Neural cell (in vitro differentiated cells): ENCODE data around the gene IL19. TPM values are rescaled to one million over a fixed set of nuclear protein-coding genes. Genes with fewer than 3 reads are reported as not detected.

Experiments
- H2AFZ ChIP-seq: fragments of 200-600, 300-800 bp; sonication (generic), shearing (Covaris generic); 2 replicates; pipeline ENCODE4 v1.6.0; 2014; ENCODE audit warnings: low read depth, mild to moderate bottlenecking, antibody characterized with exemption, low read length, moderate library complexity
- H3F3A ChIP-seq: fragments of 200-600 bp; shearing (Covaris generic); 2 replicates; pipeline ENCODE4 v1.6.1; 2016; ENCODE audit warnings: mild to moderate bottlenecking, moderate library complexity, mixed read lengths, antibody characterized with exemption, low read length; ENCODE audit not compliant: insufficient read depth, poor library complexity, severe bottlenecking
- H3K27ac ChIP-seq: fragments of 200-600, 300-800 bp; sonication (generic), shearing (Covaris generic); 2 replicates; pipeline ENCODE4 v1.5.1; 2014; ENCODE audit warnings: mild to moderate bottlenecking, low read length, moderate library complexity
- H3K27me3 ChIP-seq: fragments of 300-800, 200-600 bp; sonication (generic), shearing (Covaris generic); 2 replicates; pipeline ENCODE4 v1.6.0; 2014; ENCODE audit warnings: mild to moderate bottlenecking, low read depth, low read length, moderate library complexity; ENCODE audit not compliant: insufficient read depth
- H3K36me3 ChIP-seq: fragments of 300-800, 200-600 bp; sonication (generic), shearing (Covaris generic); 2 replicates; pipeline ENCODE4 v1.5.1; 2014; ENCODE audit warnings: mild to moderate bottlenecking, antibody characterized with exemption, low read length, moderate library complexity; ENCODE audit not compliant: insufficient read depth
- H3K4me2 ChIP-seq: fragments of 300-800, 200-600 bp; sonication (generic), shearing (Covaris generic); 2 replicates; pipeline ENCODE4 v1.6.0; 2014; ENCODE audit warnings: mild to moderate bottlenecking, low read length
- H3K4me3 ChIP-seq: fragments of 300-800, 200-600 bp; sonication (generic), shearing (Covaris generic); 2 replicates; pipeline ENCODE4 v1.5.1; 2014; ENCODE audit warnings: mild to moderate bottlenecking, low read length, moderate library complexity
- H3K79me2 ChIP-seq: fragments of 200-600 bp; shearing (Covaris generic); replicated peaks from 2 replicates; pipeline ENCODE4 v1.6.0; 2014; ENCODE audit warnings: mild to moderate bottlenecking, low read length, moderate library complexity; ENCODE audit not compliant: insufficient read depth
- H3K9ac ChIP-seq: fragments of 300-800, 200-600 bp; sonication (generic), shearing (Covaris generic); 2 replicates; pipeline ENCODE4 v1.6.1; 2016; ENCODE audit warnings: mild to moderate bottlenecking, low read length, mixed read lengths
- H3K9me2 ChIP-seq: fragments of 200-600 bp; shearing (Covaris generic); 2 replicates; pipeline ENCODE4 v1.6.1; 2016; ENCODE audit warnings: mild to moderate bottlenecking, low read length, mixed read lengths; ENCODE audit not compliant: insufficient read depth
- H3K9me3 ChIP-seq: fragments of 200-600, 300-800 bp; sonication (generic), shearing (Covaris generic); 2 replicates; pipeline ENCODE4 v1.6.1; 2016; ENCODE audit warnings: mild to moderate bottlenecking, mixed run types, low read length, moderate library complexity, mixed read lengths
- H4K20me1 ChIP-seq: fragments of 200-600 bp; shearing (Covaris generic); 2 replicates; pipeline ENCODE4 v1.6.1; 2016; ENCODE audit warnings: mild to moderate bottlenecking, mixed run types; ENCODE audit not compliant: insufficient read depth
- CTCF ChIP-seq: fragments of 450-650 bp; IDR thresholded peaks from 2 replicates; pipeline ENCODE4 v1.5.1; 2014; ENCODE audit warnings: antibody characterized with exemption, mild to moderate bottlenecking, moderate library complexity; ENCODE audit not compliant: poor library complexity, severe bottlenecking
- EP300 ChIP-seq: fragments of 450-650 bp; conservative IDR thresholded peaks from 2 replicates; pipeline ENCODE4 v1.6.1; 2014; ENCODE audit warnings: antibody characterized with exemption, mild to moderate bottlenecking, moderate library complexity; ENCODE audit not compliant: poor library complexity, severe bottlenecking
- EZH2 ChIP-seq: fragments of 200-600, 300-800 bp; shearing (Covaris generic), sonication (generic); IDR thresholded peaks from 2 replicates; pipeline ENCODE4 v1.6.1; 2014; ENCODE audit warnings: antibody characterized with exemption, low read length, borderline replicate concordance, mild to moderate bottlenecking; ENCODE audit not compliant: insufficient read depth, poor library complexity, severe bottlenecking
- MXI1 ChIP-seq: fragments of 450-650 bp; conservative IDR thresholded peaks from 2 replicates; pipeline ENCODE4 v1.6.1; 2014; ENCODE audit warnings: antibody characterized with exemption, mild to moderate bottlenecking; ENCODE audit not compliant: poor library complexity, severe bottlenecking
- POLR2AphosphoS5 ChIP-seq: IDR thresholded peaks from 2 replicates; pipeline ENCODE4 v1.6.1; 2012
- RAD21 ChIP-seq: fragments of 450-650 bp; conservative IDR thresholded peaks from 2 replicates; pipeline ENCODE4 v1.6.1; 2014; ENCODE audit warnings: antibody characterized with exemption, mild to moderate bottlenecking, moderate library complexity
- SMC3 ChIP-seq: fragments of 450-650 bp; conservative IDR thresholded peaks from 2 replicates; pipeline ENCODE4 v1.6.1; 2014; ENCODE audit warnings: antibody characterized with exemption, mild to moderate bottlenecking, moderate library complexity; ENCODE audit not compliant: poor library complexity
- TAF1 ChIP-seq: IDR thresholded peaks from 2 replicates; pipeline ENCODE4 v1.6.1; 2012; ENCODE audit warnings: low read depth
- polyA plus RNA-seq: library from polyadenylated mRNA; depleted of rRNA; stranded (reverse); fragments of >200 nt; gene quantifications from 2 replicates; pipeline ENCODE4 v1.2.3, GENCODE V29; 2014
- TF ChIP-seq, protein P1 (sequence below): IDR thresholded peaks from 2 replicates; pipeline ENCODE4 v1.6.1; 2012; ENCODE audit warnings: borderline replicate concordance

The IL19 gene
- polyA plus RNA-seq, 1 donor from 2014 or later: not detected

DNA sequence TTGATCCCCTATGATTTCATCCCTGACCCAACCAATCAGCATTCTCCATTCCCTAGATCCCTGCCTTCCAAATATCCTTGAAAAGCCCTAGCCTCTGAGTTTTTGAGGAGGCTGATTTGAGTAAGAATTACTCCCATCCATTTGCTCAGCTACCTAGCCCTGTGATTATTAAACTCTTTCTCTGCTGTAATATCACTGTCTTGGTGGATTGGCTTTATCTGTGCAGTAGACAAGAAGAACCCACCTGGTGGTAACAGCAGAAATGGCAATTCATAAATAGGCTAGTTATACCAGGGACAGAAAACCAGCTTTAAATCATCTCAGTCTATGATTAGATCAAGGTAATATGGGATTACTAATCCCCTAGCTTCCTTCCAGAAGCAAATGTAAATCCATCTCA is 107.9 kb downstream of the IL19 start:
- H3K9me3 ChIP-seq: no peaks in the 10 kb centered on the region
- TF ChIP-seq SMC3 (no peak), TAF1 (no peak), EP300 (no peak), POLR2AphosphoS5 (no peak)
- H3K79me2 ChIP-seq: no peaks in the 10 kb centered on the region
- no peak overlapping the region for H3K27ac ChIP-seq
- no peaks in the 10 kb centered on the region for H4K20me1 ChIP-seq
- H3K4me2 ChIP-seq: no peak overlapping the region
- no peaks in the 10 kb centered on the region for H3F3A ChIP-seq
- H3K4me3 ChIP-seq: no peak overlapping the region
- H2AFZ ChIP-seq: no peak overlapping the region
- no peaks in the 10 kb centered on the region for H3K36me3 ChIP-seq
- H3K9ac ChIP-seq: no peak overlapping the region
- H3K9me2 ChIP-seq: no peaks in the 10 kb centered on the region
- H3K27me3 ChIP-seq: no peaks in the 10 kb centered on the region

- H4K20me1 ChIP-seq: no peaks in the 10 kb centered on the region
- no peaks in the 10 kb centered on the region for H3K9me2 ChIP-seq
- H3F3A ChIP-seq: no peaks in the 10 kb centered on the region
- H3K27ac ChIP-seq: no peak overlapping the region
- H3K27me3 ChIP-seq: no peaks in the 10 kb centered on the region
- no peak overlapping the region for H2AFZ ChIP-seq
- H3K9ac ChIP-seq: no peak overlapping the region
- TF ChIP-seq SMC3 (no peak), POLR2AphosphoS5 (no peak), TAF1 (no peak), CTCF (no peak)
- no peaks in the 10 kb centered on the region for H3K9me3 ChIP-seq
- no peak overlapping the region for H3K4me3 ChIP-seq
- H3K36me3 ChIP-seq: no peaks in the 10 kb centered on the region
- H3K4me2 ChIP-seq: no peak overlapping the region
- no peaks in the 10 kb centered on the region for H3K79me2 ChIP-seq
Measured at GRCh38 chr1:206880314-206880713, 109.7 kb downstream of the IL19 start.

DNA sequence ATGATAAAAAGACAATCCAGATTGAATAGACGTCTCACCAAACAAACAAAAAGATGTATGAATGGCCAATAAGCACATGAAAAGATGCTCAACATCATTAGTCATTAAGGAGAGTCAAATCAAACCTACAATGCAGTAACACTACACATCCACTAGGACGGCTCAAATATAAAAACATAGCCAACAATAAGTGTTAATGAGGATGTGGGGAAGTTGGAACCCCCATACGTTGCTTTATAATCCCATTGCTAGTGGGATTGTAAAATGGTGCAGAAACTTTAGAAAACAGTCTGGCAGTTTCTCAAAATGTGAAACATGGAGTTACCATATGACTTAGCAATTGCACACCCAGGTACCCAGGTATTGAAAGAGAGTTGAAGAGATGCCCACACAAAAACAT is 112.0 kb downstream of the IL19 start:
- Histone ChIP-seq H3K27ac (no peak overlapping the region), H3K9me2 (no peaks in the 10 kb centered on the region), H3K27me3 (no peaks in the 10 kb centered on the region), H3K79me2 (no peaks in the 10 kb centered on the region), H3K9ac (no peak overlapping the region), H4K20me1 (no peaks in the 10 kb centered on the region), H2AFZ (no peak overlapping the region), H3K4me2 (no peak overlapping the region), H3F3A (no peaks in the 10 kb centered on the region), H3K4me3 (no peak overlapping the region), H3K9me3 (no peaks in the 10 kb centered on the region), H3K36me3 (no peaks in the 10 kb centered on the region)
- no peak for TF ChIP-seq POLR2AphosphoS5
- TF ChIP-seq EP300: no peak
- TF ChIP-seq RAD21: no peak
- no peak for TF ChIP-seq MXI1
- no peak for TF ChIP-seq SMC3
- TF ChIP-seq EZH2: no peak
- TF ChIP-seq, protein P1, sequence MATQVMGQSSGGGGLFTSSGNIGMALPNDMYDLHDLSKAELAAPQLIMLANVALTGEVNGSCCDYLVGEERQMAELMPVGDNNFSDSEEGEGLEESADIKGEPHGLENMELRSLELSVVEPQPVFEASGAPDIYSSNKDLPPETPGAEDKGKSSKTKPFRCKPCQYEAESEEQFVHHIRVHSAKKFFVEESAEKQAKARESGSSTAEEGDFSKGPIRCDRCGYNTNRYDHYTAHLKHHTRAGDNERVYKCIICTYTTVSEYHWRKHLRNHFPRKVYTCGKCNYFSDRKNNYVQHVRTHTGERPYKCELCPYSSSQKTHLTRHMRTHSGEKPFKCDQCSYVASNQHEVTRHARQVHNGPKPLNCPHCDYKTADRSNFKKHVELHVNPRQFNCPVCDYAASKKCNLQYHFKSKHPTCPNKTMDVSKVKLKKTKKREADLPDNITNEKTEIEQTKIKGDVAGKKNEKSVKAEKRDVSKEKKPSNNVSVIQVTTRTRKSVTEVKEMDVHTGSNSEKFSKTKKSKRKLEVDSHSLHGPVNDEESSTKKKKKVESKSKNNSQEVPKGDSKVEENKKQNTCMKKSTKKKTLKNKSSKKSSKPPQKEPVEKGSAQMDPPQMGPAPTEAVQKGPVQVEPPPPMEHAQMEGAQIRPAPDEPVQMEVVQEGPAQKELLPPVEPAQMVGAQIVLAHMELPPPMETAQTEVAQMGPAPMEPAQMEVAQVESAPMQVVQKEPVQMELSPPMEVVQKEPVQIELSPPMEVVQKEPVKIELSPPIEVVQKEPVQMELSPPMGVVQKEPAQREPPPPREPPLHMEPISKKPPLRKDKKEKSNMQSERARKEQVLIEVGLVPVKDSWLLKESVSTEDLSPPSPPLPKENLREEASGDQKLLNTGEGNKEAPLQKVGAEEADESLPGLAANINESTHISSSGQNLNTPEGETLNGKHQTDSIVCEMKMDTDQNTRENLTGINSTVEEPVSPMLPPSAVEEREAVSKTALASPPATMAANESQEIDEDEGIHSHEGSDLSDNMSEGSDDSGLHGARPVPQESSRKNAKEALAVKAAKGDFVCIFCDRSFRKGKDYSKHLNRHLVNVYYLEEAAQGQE: no peak
- TF ChIP-seq TAF1: no peak
- TF ChIP-seq CTCF: no peak
